ENCODE results near the gene SCUBE2. TPM values are rescaled to one million over a fixed set of nuclear protein-coding genes. Genes with fewer than 3 reads are reported as not detected.
"Not testable (repeated sequence)": the region's sequence is repeated elsewhere in the genome, so short reads cannot be mapped to it uniquely, and the experiment has no call there.

The SCUBE2 gene
- polyA plus RNA-seq, 1 of the 3 experiments (the other 2 are of a cell fraction), result 0.76 TPM

DNA sequence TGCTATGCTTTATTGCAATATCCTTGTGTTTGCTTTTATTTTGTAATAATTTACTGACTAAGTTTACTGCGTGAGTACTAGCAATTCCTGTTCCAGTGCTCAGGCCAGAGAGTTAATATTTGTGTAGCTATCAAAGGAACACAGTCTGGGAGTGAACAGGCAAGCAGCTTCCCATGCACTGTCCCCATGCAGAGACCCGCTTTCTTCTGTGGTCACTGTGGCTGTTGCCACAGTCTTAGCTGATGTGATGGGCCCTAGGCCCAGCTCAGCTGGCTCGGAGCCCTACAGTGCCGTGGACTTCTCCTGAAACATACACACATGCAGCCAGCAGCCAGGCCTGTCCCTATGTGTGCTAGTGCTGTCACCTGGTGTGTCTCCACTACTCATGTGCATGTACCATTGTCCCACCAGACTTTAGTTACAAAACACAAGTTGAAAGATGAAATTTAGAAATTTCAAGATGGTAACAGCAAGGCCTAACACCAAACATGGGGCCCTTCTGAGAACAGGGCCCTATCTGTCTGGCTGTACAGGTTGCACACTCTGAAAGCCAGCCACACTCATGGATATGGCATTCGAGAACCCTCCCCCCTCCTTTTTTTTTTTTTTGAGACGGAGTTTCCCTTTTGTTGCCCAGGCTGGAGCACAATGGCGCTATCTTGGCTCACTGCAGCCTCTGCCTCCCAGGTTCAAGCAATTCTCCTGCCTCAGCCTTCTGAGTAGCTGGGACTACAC, 12.3 kb upstream of the SCUBE2 start:
- Histone ChIP-seq H4K20me1 (ENCODE audit: insufficient read depth) (no peaks in the 10 kb centered on the region), H2AFZ (ENCODE audit: low read depth) (no peak overlapping the region), H3K4me1 (ENCODE audit: control insufficient read depth in 1 of 2, insufficient read depth in 2 of 2, low read depth in 1 of 2, low read length in 1 of 2) (no peaks in the 10 kb centered on the region), H3K27me3 (ENCODE audit: insufficient read depth) (no peaks in the 10 kb centered on the region), H3K9ac (no peak overlapping the region), H3F3A (replicated peaks; ENCODE audit: insufficient read depth) (no peaks in the 10 kb centered on the region), H3K9me2 (no peaks in the 10 kb centered on the region), H3K4me2 (no peak overlapping the region), H3K27ac (ENCODE audit: low read depth in 2 of 2, low read length in 1 of 2) (no peak overlapping the region), H3K9me3 (no peaks in the 10 kb centered on the region), H3K36me3 (replicated peaks in 1 of 2; ENCODE audit: control insufficient read depth in 1 of 2, insufficient read depth in 2 of 2, low read length in 1 of 2) (no peaks in the 10 kb centered on the region), H3K4me3 (ENCODE audit: low read depth in 2 of 2, low read length in 1 of 2) (no peak overlapping the region), H3K79me2 (ENCODE audit: insufficient read depth) (no peaks in the 10 kb centered on the region)
- POLR2A ChIA-PET, result no interaction called here
- DNase-seq, result no peak
- CTCF ChIA-PET, result interaction anchor here (2.3 to 2.8 kb wide), 2 partner anchors 10 to 88 kb away, joined by 8 to 11 read pairs; no protein-coding TSS in a partner anchor
- no peak for TF ChIP-seq MXI1 (IDR thresholded peaks at IDR 0.05; ENCODE audit: low read depth, low read length)
- WGBS (ENCODE audit: low lambda C conversion rate), result 92% methylated on average over 7 of the region's 7 CpGs

DNA sequence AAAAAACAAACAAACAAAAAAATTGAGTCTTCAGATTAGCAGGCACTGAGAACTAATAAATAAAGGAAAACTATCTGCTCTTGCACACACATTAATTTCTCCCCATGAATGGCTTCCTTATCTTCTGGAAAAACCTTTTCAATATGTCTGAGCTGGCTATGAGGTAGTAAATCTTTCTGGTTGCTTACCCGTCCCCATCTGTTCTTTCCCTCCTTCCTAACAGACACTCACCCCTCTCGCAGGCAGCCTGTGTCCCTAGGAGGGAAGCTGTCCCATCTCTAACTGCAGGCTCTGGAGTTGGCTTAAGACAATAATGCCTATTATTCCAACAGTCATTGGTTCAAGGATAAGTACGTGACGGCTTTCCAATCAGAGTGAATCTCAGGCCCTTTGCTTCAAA, 8.2 kb upstream of the SCUBE2 start:
- ChIA-PET CTCF (interaction anchor here (0.7 to 1.2 kb wide), 2 partner anchors 38 to 1070 kb away, joined by 3 read pairs; no protein-coding TSS in a partner anchor), POLR2A (no interaction called here)

DNA sequence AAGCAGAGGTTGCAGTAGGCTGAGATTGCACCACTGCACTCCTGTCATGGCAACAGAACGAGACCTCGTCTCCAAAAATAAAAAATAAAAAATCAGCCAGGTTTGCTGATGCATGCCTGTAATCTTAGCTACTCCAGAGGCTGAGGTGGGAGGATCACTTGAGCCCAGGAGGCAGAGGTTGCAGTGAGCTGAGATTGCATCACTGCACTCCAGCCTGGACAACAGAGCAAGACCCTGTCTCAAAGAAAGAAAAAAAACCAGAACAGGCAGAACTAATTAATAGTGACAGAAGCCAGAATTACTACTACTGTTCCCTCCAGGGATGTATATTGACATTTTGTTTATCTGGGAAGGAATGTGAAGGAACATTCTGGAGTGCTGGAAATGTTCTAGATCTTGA, 7.1 kb upstream of the SCUBE2 start:
- WGBS (ENCODE audit: low lambda C conversion rate), result 57% methylated on average over 2 of the region's 2 CpGs
- not testable (repeated sequence) for H3K9me2 ChIP-seq; H3K27me3 ChIP-seq (ENCODE audit: insufficient read depth); H3K4me3 ChIP-seq (ENCODE audit: low read depth in 2 of 2, low read length in 1 of 2); H3K9ac ChIP-seq; H3F3A ChIP-seq (replicated peaks; ENCODE audit: insufficient read depth); H3K4me1 ChIP-seq (ENCODE audit: control insufficient read depth in 1 of 2, insufficient read depth in 2 of 2, low read depth in 1 of 2, low read length in 1 of 2); H4K20me1 ChIP-seq (ENCODE audit: insufficient read depth); H2AFZ ChIP-seq (ENCODE audit: low read depth); DNase-seq; H3K4me2 ChIP-seq; H3K36me3 ChIP-seq (replicated peaks in 1 of 2; ENCODE audit: control insufficient read depth in 1 of 2, insufficient read depth in 2 of 2, low read length in 1 of 2); H3K79me2 ChIP-seq (ENCODE audit: insufficient read depth); H3K27ac ChIP-seq (ENCODE audit: low read depth in 2 of 2, low read length in 1 of 2); H3K9me3 ChIP-seq
- CTCF ChIA-PET, result interaction anchor here (0.9 kb wide), 1 partner anchor 39 kb away, joined by 3 read pairs; no protein-coding TSS in a partner anchor
- POLR2A ChIA-PET, result interaction anchor here (0.6 kb wide), 1 partner anchor 39 kb away, joined by 3 read pairs; no protein-coding TSS in a partner anchor

More for the DNA sequence above, 8.2 kb upstream of the SCUBE2 start:
- H3K27ac ChIP-seq (ENCODE audit: low read depth in 2 of 2, low read length in 1 of 2), result no peak overlapping the region
- no peaks in the 10 kb centered on the region for H3K79me2 ChIP-seq (ENCODE audit: insufficient read depth)
- H3K4me1 ChIP-seq (ENCODE audit: control insufficient read depth in 1 of 2, insufficient read depth in 2 of 2, low read depth in 1 of 2, low read length in 1 of 2), result no peaks in the 10 kb centered on the region
- no peak overlapping the region for H3K4me3 ChIP-seq (ENCODE audit: low read depth in 2 of 2, low read length in 1 of 2)
- H3K36me3 ChIP-seq (replicated peaks in 1 of 2; ENCODE audit: control insufficient read depth in 1 of 2, insufficient read depth in 2 of 2, low read length in 1 of 2), result no peaks in the 10 kb centered on the region
- H2AFZ ChIP-seq (ENCODE audit: low read depth), result no peak overlapping the region
- no peaks in the 10 kb centered on the region for H4K20me1 ChIP-seq (ENCODE audit: insufficient read depth)
- TF ChIP-seq GABPA (IDR thresholded peaks at IDR 0.05; ENCODE audit: low read depth) (no peak), SMC3 (IDR thresholded peaks at IDR 0.05; ENCODE audit: low read depth, low read length) (no peak), TCF12 (IDR thresholded peaks at IDR 0.05) (no peak), NFIC (IDR thresholded peaks at IDR 0.05; ENCODE audit: borderline replicate concordance) (no peak)
- no peaks in the 10 kb centered on the region for H3K9me3 ChIP-seq
- 84% methylated on average over 4 of the region's 4 CpGs for WGBS (ENCODE audit: low lambda C conversion rate)
- no peak overlapping the region for H3K9ac ChIP-seq
- no peak for DNase-seq
- no peak overlapping the region for H3K4me2 ChIP-seq
- no peaks in the 10 kb centered on the region for H3F3A ChIP-seq (replicated peaks; ENCODE audit: insufficient read depth)
- H3K27me3 ChIP-seq (ENCODE audit: insufficient read depth), result no peaks in the 10 kb centered on the region
- H3K9me2 ChIP-seq, result no peaks in the 10 kb centered on the region

DNA sequence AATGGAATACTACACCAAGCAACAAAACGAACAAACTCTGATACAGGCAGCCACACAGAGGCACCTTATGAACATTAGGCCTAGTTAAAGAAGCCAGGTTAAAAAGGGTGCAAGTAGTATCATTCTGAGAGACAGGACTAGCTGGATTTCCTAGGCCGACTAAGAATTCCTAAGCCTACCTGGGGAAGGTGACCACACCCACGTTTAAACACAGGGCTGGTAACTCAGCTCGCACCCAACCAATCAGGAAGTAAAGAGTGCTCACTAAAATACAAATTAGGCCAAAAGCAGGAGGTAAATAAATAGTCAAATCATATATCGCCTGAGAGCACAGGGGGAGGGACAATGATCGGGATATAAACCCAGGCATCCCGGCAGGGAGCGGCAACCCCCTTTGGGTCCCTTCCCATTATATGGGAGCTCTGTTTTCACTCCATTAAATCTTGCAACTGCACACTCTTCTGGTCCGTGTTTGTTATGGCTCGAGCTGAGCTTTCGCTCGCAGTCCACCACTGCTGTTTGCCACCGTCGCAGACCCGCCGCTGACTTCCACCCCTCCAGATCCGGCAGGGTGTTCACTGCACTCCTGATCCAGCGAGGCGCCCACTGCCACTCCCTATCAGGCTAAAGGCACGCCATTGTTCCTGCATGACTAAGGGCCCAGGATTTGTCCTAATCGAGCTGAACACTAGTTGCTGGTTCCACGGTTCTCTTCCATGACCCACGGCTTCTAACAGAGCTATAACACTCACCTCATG, 6.0 kb upstream of the SCUBE2 start:
- DNase-seq; H3K9me3 ChIP-seq; H3K4me3 ChIP-seq (ENCODE audit: low read depth in 2 of 2, low read length in 1 of 2); H3F3A ChIP-seq (replicated peaks; ENCODE audit: insufficient read depth); H4K20me1 ChIP-seq (ENCODE audit: insufficient read depth); H3K9ac ChIP-seq; H3K9me2 ChIP-seq; H3K4me1 ChIP-seq (ENCODE audit: control insufficient read depth in 1 of 2, insufficient read depth in 2 of 2, low read depth in 1 of 2, low read length in 1 of 2); H3K27ac ChIP-seq (ENCODE audit: low read depth in 2 of 2, low read length in 1 of 2); H3K4me2 ChIP-seq; H3K79me2 ChIP-seq (ENCODE audit: insufficient read depth); POLR2A ChIA-PET; H2AFZ ChIP-seq (ENCODE audit: low read depth); H3K36me3 ChIP-seq (replicated peaks in 1 of 2; ENCODE audit: control insufficient read depth in 1 of 2, insufficient read depth in 2 of 2, low read length in 1 of 2); H3K27me3 ChIP-seq (ENCODE audit: insufficient read depth): not testable (repeated sequence)
- 88% methylated on average over 23 of the region's 23 CpGs for WGBS (ENCODE audit: low lambda C conversion rate)
- CTCF ChIA-PET, result interaction anchor here (0.9 to 7.3 kb wide), 2 partner anchors 40 to 82 kb away, joined by 3 to 48 read pairs; no protein-coding TSS in a partner anchor

All from SK-N-SH (cell line).